Cardiac atrium fibroblast (primary cell): ENCODE data around the gene FAM13A. TPM values are rescaled to one million over a fixed set of nuclear protein-coding genes. Genes with fewer than 3 reads are reported as not detected.

Experiments
- total RNA-seq: library from RNA; depleted of rRNA; stranded (reverse); fragments of >200 nt; gene quantifications from 2 replicates; pipeline ENCODE4 v1.2.3, GENCODE V29; 2015

The FAM13A gene
- 8.1 and 12.0 TPM in 2 replicates for total RNA-seq

GRCh38 chr4:89056953-89057398 lies at the start of gene FAM13A:
TSS of gene FAM13A (minus strand) at chr4:89057185. CDS start at chr4:89056964, 221 bp downstream.

GRCh38 chr4:88697588-88698329 lies 359.2 kb downstream of the FAM13A start, which contains the start of gene NAP1L5:
TSS of gene NAP1L5 (minus strand) at chr4:88697829. CDS start at chr4:88697754, 75 bp downstream.

Other genes starting within 250 kb of the FAM13A start
- gene TIGD2, start 54.3 kb upstream of the FAM13A start, total RNA-seq: 4.5 and 5.2 TPM in 2 replicates